ENCODE data around the gene NTRK3. TPM values are rescaled to one million over a fixed set of nuclear protein-coding genes. Genes with fewer than 3 reads are reported as not detected.
A peak's percentile ranks its signal among the peaks of the same experiment; 100 is the strongest.

The NTRK3 gene
- total RNA-seq, 6 donors from 2014 or later: 1.4 to 11.5 (median 2.4) TPM

- DNase-seq: no peak
- no peak overlapping the region for H3K4me3 ChIP-seq
- ATAC-seq (ENCODE audit: low FRiP score in 2 of 2): no peak
- no peaks in the 10 kb centered on the region for H3K36me3 ChIP-seq
- WGBS, 2 donors: 64 to 85% methylated on average over 4 of the region's 4 CpGs
- H3K9me3 ChIP-seq: no peaks in the 10 kb centered on the region
- no peaks in the 10 kb centered on the region for H3K4me1 ChIP-seq
- no peaks in the 10 kb centered on the region for H3K27me3 ChIP-seq
- TF ChIP-seq POLR2A (IDR thresholded peaks at IDR 0.05) (no peak), EP300 (IDR thresholded peaks at IDR 0.05) (no peak), POLR2AphosphoS5 (IDR thresholded peaks at IDR 0.05) (no peak)
- TF ChIP-seq, protein P1, sequence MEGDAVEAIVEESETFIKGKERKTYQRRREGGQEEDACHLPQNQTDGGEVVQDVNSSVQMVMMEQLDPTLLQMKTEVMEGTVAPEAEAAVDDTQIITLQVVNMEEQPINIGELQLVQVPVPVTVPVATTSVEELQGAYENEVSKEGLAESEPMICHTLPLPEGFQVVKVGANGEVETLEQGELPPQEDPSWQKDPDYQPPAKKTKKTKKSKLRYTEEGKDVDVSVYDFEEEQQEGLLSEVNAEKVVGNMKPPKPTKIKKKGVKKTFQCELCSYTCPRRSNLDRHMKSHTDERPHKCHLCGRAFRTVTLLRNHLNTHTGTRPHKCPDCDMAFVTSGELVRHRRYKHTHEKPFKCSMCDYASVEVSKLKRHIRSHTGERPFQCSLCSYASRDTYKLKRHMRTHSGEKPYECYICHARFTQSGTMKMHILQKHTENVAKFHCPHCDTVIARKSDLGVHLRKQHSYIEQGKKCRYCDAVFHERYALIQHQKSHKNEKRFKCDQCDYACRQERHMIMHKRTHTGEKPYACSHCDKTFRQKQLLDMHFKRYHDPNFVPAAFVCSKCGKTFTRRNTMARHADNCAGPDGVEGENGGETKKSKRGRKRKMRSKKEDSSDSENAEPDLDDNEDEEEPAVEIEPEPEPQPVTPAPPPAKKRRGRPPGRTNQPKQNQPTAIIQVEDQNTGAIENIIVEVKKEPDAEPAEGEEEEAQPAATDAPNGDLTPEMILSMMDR (IDR thresholded peaks at IDR 0.05): no peak
- H3K27ac ChIP-seq: no peak overlapping the region
These were observed 124.6 kb downstream of the NTRK3 start for GRCh38 chr15:88131937-88132336.

- no peak for DNase-seq
These were observed 129.1 kb downstream of the NTRK3 start for GRCh38 chr15:88127432-88127790.

GRCh38 chr15:88126695-88127431, 129.7 kb downstream of the NTRK3 start:
- H3K27ac ChIP-seq: no peak overlapping the region
- DNase-seq (no peak), ATAC-seq (ENCODE audit: low FRiP score in 2 of 2) (no peak)
- H3K27me3 ChIP-seq: no peaks in the 10 kb centered on the region
- TF ChIP-seq POLR2AphosphoS5 (IDR thresholded peaks at IDR 0.05): peak in 1 of 2 donors; percentile 22
- TF ChIP-seq POLR2A (IDR thresholded peaks at IDR 0.05): no peak
- H3K4me1 ChIP-seq: no peaks in the 10 kb centered on the region
- no peak overlapping the region for H3K4me3 ChIP-seq
- no peaks in the 10 kb centered on the region for H3K9me3 ChIP-seq
- WGBS, 2 donors: 60 to 64% methylated on average over 6 of the region's 6 CpGs
- H3K36me3 ChIP-seq: no peaks in the 10 kb centered on the region

More at GRCh38 chr15:88127432-88127790, 129.1 kb downstream of the NTRK3 start:
- H3K9me3 ChIP-seq: no peaks in the 10 kb centered on the region
- H3K4me3 ChIP-seq: no peak overlapping the region
- no peaks in the 10 kb centered on the region for H3K27me3 ChIP-seq
- H3K36me3 ChIP-seq: no peaks in the 10 kb centered on the region
- no peak for ATAC-seq (ENCODE audit: low FRiP score in 2 of 2)
- TF ChIP-seq POLR2A (IDR thresholded peaks at IDR 0.05) (no peak), POLR2AphosphoS5 (IDR thresholded peaks at IDR 0.05) (no peak), EP300 (IDR thresholded peaks at IDR 0.05) (no peak)
- TF ChIP-seq, protein P1 (IDR thresholded peaks at IDR 0.05): no peak
- no peak overlapping the region for H3K27ac ChIP-seq
- no peaks in the 10 kb centered on the region for H3K4me1 ChIP-seq

DNA sequence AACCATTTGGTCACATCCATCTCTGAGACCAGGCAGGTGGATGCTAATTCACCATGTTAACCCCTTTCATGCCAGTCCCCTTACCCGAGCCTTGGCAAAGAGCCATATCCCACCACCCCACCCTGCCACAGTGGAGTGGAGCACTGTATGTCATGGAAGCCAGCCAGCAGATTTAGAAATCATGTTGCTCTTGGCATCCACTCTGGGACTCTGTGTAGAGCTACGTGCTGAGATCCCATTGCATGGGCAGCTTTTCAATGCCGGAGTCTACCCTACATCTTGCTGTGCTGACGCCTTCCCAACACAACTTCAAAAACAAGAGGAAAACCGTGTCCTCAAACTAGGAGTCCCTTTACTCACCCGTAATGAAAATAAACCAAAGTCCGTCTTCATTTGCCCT, 131.0 kb downstream of the NTRK3 start:
- Histone ChIP-seq H3K36me3 (no peaks in the 10 kb centered on the region), H3K27ac (no peak overlapping the region), H3K4me3 (no peak overlapping the region), H3K27me3 (no peaks in the 10 kb centered on the region), H3K4me1 (no peaks in the 10 kb centered on the region), H3K9me3 (no peaks in the 10 kb centered on the region)
- no peak for DNase-seq
- TF ChIP-seq EP300 (IDR thresholded peaks at IDR 0.05): no peak
- TF ChIP-seq POLR2A (IDR thresholded peaks at IDR 0.05): no peak
- TF ChIP-seq, protein P1 (IDR thresholded peaks at IDR 0.05): no peak
- no peak for TF ChIP-seq POLR2AphosphoS5 (IDR thresholded peaks at IDR 0.05)
- no peak for ATAC-seq (ENCODE audit: low FRiP score in 2 of 2)
- WGBS, 2 donors: 67 to 78% methylated on average over 6 to 7 of the region's 7 CpGs

GRCh38 chr15:88124199-88124598, 132.3 kb downstream of the NTRK3 start:
- WGBS, 2 donors: 74 to 77% methylated on average over 3 to 5 of the region's 5 CpGs
- no peak for TF ChIP-seq POLR2AphosphoS5 (IDR thresholded peaks at IDR 0.05)
- TF ChIP-seq, protein P1 (IDR thresholded peaks at IDR 0.05): no peak
- TF ChIP-seq POLR2A (IDR thresholded peaks at IDR 0.05): no peak
- no peak for TF ChIP-seq EP300 (IDR thresholded peaks at IDR 0.05)
- Histone ChIP-seq H3K9me3 (no peaks in the 10 kb centered on the region), H3K27me3 (no peaks in the 10 kb centered on the region), H3K4me1 (no peaks in the 10 kb centered on the region), H3K27ac (no peak overlapping the region), H3K4me3 (no peak overlapping the region), H3K36me3 (no peaks in the 10 kb centered on the region)
- DNase-seq (no peak), ATAC-seq (ENCODE audit: low FRiP score in 2 of 2) (no peak)

Measured in upper lobe of left lung (tissue), 6 donors.